HG02840 (cell line): Measurements from ENCODE around the gene MBD6.
"Not testable (repeated sequence)": the region's sequence is repeated elsewhere in the genome, so short reads cannot be mapped to it uniquely, and the experiment has no call there.

Experiments
- ATAC-seq: cut with Tn5 transposase; IDR thresholded peaks from one replicate; pipeline ENCODE4 v1.9.1; 2021; ENCODE audit warnings: mild to moderate bottlenecking, moderate library complexity, moderate number of reproducible peaks; ENCODE audit not compliant: unreplicated experiment, low FRiP score

Gene MBD6

DNA sequence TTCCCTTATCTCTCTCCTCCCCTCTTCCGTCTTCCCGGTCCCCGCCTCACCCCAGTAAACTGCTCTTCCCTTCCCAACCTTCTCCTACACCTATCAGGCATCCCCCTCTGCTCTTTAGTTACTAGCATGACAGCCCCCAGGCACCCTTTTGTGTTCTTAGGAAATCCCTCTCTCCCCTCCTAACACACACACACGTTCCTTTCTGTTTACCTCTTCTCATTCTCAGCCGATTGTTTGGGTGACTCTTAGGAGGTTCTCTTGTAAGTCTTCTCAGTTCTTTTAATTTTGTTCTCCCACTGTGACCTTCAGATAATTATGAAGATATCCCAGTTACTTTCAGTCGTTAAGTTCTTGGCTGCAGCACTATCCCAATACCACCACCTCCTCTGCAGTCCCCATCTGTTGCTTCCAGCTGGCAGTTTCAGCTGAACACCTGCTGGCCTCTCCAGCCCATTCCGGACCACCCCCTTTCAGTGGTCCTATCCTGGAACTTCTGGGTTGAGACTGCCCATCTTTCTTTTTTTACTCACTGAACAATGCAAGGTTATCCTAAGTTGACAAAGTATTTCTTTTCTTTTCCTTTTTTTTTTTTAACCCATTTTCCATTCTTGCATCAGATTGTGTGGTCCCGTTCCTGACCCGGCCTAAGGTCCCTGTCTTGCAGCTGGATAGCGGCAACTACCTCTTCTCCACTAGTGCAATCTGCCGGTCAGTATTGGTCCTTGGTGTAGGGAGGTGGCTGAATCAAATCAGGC, 34.0 kb upstream of the MBD6 start:
- no peak for ATAC-seq

DNA sequence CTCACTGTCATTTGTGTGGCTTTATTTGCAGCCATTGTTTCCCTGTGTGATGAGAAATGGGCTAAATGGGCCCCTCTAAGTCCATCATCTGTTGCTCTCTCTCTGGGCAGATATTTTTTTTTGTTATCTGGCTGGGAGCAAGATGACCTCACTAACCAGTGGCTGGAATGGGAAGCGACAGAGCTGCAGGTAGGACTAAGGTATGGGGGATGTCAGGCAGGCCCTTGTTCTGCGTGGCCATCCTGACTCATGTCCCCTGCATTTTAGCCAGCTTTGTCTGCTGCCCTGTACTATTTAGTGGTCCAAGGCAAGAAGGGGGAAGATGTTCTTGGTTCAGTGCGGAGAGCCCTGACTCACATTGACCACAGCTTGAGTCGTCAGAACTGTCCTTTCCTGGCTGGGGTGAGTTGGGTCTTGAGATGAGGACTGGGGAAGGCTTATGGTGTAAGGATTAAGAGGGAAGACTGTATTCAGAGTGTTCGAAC, 33.4 kb upstream of the MBD6 start:
- no peak for ATAC-seq

DNA sequence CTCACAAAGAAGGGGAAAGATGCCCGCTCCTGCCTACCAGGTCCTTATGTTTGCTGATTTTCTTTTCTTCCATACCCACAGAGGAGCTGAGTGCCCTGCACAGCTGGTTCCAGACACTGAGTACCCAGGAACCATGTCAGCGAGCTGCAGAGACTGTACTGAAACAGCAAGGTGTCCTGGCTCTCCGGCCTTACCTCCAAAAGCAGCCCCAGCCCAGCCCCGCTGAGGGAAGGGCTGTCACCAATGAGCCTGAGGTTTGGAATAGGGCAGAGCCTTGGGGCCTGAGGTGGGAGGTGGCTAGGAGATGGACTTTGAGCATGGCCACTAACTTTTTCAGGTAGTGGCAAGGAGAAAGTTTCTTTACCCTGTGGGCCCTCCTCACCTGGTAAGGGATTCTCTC, 32.5 kb upstream of the MBD6 start:
- ATAC-seq: no peak

DNA sequence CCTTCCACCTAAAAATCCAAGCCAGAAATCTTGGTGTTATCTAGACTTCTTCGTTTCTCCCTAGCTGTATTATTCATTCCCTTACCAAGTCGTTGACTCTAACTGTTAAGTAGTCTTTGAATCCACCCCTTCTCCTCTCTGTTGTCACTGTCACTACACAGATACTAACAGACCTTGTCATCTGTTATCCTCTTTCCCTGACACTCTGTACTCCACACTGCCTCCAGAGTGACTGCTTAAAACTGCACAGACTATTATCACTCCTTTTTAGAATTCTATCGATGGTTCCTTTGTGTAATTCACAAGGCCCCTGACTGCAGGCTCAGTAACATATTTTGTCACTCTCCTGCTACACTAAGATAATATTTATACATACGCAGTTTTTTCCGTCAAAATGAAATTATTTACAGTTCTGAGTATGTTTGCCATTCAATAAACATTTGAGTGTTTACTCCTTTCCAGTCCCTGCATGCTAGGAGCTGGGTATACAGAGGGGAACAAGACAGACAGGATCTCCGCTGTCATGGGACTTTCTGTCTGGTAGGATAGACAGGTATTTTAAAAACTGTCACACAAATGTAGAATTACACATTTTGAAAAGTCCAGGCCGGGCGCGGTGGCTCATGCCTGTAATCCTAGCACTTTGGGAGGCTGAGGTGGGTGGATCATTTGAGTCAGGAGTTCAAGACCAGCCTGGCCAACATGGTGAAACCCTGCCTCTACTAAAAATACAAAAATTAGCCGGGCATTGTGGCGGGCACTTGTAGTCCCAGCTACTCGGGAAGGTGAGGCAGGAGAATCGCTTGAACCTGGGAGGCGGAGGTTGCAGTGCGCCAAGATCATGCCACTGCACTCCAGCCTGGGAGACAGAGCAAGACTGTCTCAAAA, 31.0 kb upstream of the MBD6 start:
- no peak for ATAC-seq

DNA sequence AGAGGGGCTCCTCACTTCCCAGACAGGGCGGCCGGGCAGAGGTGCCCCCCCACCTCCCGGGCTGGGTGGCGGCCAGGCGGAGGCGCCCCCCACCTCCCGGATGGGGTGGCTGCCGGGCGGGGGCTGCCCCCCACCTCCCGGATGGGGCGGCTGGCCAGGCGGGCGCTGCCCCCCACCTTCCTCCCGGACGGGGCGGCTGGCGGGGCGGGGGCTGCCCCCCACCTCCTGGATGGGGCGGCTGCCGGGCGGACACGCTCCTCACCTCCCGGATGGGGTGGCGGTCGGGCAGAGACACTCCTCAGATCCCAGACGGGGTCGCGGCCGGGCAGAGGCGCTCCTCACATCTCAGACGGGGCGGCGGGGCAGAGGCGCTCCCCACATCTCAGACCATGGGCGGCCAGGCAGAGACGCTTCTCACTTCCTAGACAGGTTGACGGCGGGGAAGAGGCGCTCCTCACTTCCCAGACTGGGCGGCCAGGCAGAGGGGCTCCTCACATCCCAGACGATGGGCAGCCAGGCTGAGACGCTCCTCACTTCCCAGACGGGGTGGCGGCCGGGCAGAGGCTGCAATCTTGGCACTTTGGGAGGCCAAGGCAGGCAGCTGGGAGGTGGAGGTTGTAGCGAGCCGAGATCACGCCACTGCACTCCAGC, 27.4 kb upstream of the MBD6 start:
- not testable (repeated sequence) for ATAC-seq

DNA sequence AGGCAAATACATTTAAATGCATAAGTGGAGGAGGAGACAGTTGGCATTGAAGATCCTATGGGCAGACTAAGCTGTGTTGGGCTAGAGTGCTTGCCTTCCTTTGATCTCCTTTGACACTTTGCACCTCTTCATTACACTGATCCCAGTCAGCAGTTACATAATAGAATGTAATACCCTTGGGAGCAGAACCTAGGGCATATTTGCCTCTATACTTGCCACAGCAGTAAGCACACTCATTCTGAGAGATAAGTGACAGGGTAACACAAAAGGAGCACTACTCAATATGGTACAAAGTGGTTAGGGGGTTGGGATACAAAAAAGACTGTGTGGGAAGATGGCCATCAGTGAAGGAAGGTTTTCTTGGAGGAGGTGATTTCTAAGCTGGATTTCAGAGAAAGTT, 25.8 kb upstream of the MBD6 start:
- no peak for ATAC-seq

DNA sequence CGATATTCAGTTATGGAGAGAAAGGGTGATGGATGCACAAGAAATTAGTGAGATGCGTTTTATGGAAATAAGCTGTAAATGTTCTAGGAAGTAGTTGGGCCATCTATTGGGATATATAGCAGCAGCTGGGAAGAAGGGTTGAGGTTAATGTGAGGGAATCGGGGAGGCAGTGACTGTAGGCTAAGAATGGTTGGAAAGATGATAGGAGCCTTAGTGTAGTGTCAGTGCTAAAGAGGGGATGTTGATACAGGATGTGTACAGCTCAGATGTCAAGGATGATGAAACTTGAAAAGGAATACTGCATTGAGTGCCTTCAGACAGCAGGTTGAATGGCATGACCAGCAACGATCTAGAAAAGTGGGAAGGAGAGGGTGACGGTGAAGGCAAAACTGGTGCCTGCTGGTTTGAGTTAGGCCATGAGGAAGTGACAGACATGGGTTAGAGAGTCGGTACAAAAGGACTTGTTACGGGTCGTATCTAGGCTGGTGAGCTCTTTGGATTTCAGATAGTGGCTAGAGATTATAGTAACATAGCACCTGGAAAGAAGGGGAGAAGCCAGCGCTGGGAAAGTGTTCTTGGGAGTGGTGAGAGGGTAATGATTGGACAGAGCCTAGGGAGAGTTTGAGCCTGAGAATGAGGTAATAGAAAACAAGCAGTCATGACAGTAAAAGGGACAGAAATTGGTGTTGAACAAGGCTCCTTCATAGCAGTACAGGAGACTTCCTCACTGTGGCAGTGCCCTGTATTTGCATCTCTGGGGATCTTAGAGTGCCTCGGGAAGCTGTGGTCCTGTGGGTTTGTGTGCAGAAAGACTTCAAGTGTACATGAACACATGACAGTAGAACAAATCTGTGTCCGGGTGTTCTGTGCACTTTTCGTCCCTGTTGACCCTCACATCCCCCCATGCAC, 25.1 kb upstream of the MBD6 start:
- ATAC-seq: no peak

DNA sequence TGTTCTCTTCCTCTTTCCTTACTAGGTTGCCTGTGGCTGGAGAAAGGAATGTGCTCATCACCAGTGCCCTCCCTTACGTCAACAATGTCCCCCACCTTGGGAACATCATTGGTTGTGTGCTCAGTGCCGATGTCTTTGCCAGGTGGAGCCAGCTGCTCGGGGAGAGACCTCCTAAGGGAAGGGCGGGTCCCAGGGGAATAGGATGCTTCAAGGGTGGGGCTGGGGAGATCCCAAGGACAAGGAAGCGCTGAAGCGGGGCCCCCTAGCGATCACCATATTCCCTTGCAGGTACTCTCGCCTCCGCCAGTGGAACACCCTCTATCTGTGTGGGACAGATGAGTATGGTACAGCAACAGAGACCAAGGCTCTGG, 24.5 kb upstream of the MBD6 start:
- ATAC-seq: no peak

DNA sequence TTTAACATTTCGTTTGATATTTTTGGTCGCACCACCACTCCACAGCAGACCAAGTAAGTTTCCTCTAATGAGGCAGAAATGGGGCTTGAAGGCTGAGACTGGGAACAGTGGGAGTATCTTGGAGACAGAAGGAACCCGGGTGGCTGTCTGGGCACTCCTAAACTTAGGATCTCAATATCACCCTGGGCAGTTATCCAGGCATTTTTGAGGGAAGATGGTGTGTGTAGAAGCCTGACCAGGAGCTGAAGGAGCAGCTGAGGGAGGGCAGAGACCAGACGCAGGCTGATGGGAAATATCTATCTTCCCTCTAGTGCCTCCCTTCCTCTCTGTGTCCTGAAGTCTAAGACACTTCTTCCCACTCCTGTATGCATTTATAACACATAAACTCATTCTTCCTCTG, 24.1 kb upstream of the MBD6 start:
- no peak for ATAC-seq

DNA sequence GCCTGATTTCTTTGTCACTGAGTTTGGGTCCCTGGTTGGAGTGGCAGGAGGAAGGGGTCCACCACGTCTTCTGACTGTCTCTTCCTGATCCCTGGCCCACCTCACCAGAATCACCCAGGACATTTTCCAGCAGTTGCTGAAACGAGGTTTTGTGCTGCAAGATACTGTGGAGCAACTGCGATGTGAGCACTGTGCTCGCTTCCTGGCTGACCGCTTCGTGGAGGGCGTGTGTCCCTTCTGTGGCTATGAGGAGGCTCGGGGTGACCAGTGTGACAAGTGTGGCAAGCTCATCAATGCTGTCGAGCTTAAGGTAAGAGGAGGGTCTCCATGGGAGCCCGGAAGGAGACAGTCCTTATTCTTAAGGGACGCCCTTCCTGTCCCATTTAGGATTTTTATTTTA, 22.4 kb upstream of the MBD6 start:
- ATAC-seq: no peak

DNA sequence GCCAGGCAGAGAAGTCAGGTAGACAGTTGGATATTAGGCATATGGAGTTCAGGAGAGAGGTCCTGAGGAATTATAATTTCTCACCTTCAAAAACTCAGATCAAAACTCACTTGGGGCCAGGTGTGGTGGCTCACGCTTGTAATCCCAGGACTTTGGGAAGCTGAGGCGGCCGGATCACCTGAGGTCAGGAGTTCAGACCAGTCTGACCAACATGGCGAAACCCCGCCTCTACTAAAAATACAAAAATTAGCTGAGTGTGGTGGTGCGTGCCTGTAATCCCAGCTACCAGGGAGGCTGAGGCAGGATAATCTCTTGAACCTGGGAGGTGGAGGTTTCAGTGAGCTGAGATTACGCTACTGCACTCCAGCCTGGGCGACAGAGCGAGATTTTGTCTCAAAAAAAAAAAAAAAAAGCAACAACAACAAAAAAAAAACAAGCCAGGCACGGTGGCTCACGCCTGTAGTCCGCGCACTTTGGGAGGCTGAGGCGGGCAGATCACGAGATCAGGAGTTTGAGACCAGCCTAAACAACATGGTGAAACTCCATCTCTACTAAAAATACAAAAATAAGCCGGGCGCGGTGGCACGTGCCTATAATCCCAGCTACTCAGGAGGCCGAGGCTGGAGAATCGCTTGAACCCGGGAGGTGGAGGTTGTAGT, 20.2 kb upstream of the MBD6 start:
- ATAC-seq: not testable (repeated sequence)

DNA sequence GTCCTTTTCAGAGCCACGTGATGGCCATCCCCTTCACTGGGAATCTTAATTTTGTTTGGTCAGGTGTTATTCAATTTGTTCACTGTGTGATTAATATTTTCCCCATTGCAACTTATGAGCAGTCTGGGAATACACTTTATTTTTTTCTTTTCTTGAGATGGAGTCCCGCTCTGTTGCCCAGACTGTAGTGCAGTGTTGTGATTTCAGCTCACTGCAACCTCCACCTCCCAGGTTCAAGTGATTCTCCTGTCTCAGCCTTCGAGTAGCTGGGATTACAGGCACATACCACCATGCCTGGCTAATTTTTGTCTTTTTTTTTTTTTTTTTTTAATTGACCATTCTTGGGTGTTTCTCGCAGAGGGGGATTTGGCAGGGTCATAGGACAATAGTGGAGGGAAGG, 16.1 kb upstream of the MBD6 start:
- not testable (repeated sequence) for ATAC-seq

DNA sequence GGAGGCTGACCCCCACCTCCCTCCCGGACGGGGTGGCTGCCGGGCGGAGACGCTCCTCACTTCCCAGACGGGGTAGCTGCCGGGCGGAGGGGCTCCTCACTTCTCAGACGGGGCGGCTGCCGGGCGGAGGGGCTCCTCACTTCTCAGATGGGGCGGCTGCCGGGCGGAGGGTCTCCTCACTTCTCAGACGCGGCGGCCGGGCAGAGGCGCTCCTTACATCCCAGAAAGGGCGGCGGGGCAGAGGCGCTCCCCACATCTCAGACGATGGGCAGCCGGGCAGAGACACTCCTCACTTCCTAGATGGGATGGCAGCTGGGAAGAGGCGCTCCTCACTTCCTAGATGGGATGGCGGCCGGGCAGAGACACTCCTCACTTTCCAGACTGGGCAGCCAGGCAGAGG, 14.8 kb upstream of the MBD6 start:
- ATAC-seq: not testable (repeated sequence)

DNA sequence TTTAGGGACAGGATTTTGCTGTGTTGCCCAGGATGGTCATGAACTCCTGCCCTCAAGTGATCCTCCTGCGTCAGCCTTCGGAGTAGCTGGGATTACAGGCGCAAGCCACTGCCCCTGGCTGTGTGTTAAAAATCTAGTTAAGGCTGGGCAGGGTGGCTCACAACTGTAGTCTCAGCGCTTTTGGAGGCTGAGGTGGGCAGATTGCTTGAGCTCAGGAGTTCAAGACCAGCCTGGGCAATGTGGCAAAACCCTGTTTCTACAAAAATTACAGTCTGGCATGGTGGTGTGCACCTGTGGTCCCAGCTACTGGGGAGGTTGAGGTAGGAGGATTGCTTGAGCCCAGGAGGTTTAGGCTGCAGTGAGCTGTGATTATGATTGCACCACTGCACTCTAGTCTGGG, 11.5 kb upstream of the MBD6 start:
- no peak for ATAC-seq

DNA sequence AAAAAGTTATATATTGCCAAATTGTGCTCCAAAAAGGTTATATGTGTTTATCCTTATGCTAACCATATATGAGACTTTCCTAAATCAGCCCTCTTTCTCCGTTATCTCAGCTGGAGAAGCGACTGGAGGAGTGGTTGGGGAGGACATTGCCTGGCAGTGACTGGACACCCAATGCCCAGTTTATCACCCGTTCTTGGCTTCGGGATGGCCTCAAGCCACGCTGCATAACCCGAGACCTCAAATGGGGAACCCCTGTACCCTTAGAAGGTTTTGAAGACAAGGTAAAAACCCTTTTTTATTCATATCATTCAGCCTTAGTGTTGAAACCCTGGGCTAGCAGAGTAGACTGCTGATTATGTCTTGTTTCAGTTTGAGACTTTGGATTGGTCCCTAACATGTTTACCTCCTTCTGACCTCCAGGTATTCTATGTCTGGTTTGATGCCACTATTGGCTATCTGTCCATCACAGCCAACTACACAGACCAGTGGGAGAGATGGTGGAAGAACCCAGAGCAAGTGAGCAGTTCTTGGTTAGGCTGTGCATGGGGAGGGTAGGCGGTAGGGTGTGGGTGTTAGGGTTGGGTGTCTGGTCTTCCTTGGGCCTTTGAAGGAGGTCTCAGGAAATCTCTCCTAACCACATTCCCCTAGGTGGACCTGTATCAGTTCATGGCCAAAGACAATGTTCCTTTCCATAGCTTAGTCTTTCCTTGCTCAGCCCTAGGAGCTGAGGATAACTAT, 10.9 kb upstream of the MBD6 start:
- ATAC-seq: no peak

DNA sequence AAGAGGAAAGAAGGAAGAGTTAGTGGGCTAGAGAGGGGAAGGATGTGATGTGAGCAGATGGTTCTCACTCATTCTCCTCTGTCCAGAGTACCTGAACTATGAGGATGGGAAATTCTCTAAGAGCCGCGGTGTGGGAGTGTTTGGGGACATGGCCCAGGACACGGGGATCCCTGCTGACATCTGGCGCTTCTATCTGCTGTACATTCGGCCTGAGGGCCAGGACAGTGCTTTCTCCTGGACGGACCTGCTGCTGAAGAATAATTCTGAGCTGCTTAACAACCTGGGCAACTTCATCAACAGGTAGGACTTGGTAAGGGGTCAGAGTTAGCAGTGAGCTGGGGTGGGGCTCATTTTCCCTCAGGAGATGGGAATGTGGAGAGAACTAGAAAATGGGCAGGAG, 10.0 kb upstream of the MBD6 start:
- ATAC-seq: no peak

DNA sequence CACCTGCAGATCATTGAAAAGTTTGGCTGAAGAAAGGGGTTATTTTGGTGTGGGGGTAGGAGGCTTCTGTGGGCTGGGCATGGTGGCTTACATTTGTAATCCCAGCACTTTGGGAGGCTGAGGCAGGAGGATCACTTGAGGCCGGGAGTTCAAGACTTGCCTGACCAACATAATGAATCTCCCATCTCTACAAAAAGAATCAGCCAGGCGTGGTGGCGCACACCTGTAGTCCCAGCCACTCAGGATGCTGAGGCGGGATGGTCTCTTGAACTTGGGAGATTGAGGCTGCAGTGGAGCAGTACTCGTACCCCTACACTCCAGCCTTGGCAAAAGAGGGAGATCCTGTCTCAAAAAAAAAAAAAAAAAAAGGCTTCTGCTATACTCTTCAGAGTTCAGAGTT, 9.4 kb upstream of the MBD6 start:
- ATAC-seq: no peak

DNA sequence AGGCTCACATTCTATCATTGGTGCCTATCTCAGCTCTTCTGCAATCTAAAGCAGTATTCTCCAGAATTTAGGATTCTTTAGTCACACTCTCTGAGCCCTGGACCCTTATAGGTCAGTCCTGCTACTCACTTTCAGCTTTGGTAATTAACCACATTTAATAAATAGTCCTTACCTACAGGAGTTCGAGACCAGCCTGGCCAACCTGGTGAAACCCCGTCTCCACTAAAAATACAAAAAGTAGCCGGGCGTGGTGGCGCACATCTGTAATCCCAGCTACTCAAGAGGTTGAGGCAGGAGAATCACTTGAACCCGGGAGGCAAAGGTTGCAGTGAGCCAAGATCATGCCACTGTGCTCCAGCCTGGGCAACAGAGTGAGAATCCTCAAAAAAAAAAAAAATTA, 8.9 kb upstream of the MBD6 start:
- ATAC-seq: not testable (repeated sequence)

DNA sequence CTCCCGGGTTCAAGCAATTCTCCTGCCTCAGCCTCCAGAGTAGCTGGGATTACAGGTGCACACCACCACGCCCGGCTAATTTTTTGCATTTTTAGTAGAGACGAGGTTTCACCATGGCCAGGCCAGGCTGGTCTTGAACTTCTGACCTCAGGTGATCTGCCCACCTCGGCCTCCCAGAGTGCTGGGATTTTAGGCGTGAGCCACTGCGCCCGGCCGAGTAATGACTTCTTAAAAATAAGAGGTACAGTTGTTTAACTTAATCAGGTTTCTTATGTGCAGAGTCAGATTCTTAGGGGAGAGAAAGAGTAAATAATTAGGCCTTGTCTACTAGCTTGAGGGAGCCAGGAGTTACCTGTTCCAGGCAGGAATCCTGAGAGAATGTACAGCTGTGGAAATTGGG, 8.4 kb upstream of the MBD6 start:
- not testable (repeated sequence) for ATAC-seq
